Body of pancreas (tissue), 4 donors: ENCODE measurements around the gene RGPD8.
A peak's percentile ranks its signal among the peaks of the same experiment; 100 is the strongest.
"Not testable (repeated sequence)": the region's sequence is repeated elsewhere in the genome, so short reads cannot be mapped to it uniquely, and the experiment has no call there.

Source experiments
- POLR2A ChIP-seq, 3 donors: fragments of 450-650 bp; IDR thresholded peaks; one replicate each; pipeline ENCODE4 v1.6.1; 2016; ENCODE audit warnings: antibody characterized with exemption in 3 of 3, mild to moderate bottlenecking in 2 of 3
- TF ChIP-seq, protein P1 (sequence below), 7 experiments: fragments of 450-650 bp in 4 of 7; fragments of 200-600 bp in 3 of 7; sonication (generic) in 3 of 7; IDR thresholded peaks; one replicate each; pipeline ENCODE4 v1.5.1; 2016 to 2019; ENCODE audit warnings: antibody characterized with exemption in 7 of 7

DNA sequence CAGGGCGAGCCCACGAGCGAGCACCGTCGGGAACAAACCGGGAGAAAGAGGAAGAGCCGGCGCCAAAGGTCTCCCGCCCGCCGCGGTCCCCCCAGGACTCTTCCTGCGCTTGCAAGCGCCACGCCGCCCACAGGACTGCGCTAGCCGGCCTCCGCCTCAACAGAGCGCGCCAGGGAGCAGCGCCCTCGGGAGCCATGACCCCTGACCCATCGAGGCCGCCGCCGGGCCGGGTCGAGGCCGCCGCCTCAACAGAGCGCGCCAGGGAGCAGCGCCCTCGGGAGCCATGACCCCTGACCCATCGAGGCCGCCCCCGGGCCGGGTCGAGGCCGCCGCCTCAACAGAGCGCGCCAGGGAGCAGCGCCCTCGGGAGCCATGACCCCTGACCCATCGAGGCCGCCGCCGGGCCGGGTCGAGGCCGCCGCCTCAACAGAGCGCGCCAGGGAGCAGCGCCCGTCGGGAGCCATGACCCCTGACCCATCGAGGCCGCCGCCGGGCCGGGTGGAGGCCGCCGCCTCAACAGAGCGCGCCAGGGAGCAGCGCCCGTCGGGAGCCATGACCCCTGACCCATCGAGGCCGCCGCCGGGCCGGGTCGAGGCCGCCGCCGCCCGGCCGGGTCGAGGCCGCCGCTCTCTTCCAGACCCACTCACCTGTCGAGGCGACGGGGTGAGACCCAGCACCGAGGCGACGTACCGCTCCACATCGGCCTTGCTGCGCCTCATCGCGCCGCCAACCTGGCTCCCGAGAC lies 538 bp downstream of the RGPD8 start:
- TF ChIP-seq, protein P1, sequence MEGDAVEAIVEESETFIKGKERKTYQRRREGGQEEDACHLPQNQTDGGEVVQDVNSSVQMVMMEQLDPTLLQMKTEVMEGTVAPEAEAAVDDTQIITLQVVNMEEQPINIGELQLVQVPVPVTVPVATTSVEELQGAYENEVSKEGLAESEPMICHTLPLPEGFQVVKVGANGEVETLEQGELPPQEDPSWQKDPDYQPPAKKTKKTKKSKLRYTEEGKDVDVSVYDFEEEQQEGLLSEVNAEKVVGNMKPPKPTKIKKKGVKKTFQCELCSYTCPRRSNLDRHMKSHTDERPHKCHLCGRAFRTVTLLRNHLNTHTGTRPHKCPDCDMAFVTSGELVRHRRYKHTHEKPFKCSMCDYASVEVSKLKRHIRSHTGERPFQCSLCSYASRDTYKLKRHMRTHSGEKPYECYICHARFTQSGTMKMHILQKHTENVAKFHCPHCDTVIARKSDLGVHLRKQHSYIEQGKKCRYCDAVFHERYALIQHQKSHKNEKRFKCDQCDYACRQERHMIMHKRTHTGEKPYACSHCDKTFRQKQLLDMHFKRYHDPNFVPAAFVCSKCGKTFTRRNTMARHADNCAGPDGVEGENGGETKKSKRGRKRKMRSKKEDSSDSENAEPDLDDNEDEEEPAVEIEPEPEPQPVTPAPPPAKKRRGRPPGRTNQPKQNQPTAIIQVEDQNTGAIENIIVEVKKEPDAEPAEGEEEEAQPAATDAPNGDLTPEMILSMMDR (IDR thresholded peaks at IDR 0.05) = not testable (repeated sequence)
- peak in 1 of 3 donors; percentile 35 for TF ChIP-seq POLR2A (IDR thresholded peaks at IDR 0.05)
